AG10803 (cell line): ENCODE data around the gene SUMF1.

Source experiments
- DNase-seq: peaks from one replicate; pipeline ENCODE4 v3.0.0; 2010; ENCODE audit warnings: low read depth
- H3K4me3 ChIP-seq: 2 replicates; pipeline ENCODE4 v1.5.1; 2011; ENCODE audit warnings: mild to moderate bottlenecking, low read length, control low read depth
- TF ChIP-seq, protein P1 (sequence below): conservative IDR thresholded peaks from 2 replicates; pipeline ENCODE4 v1.5.1; 2011; ENCODE audit warnings: mild to moderate bottlenecking, low read length, control low read depth, inconsistent platforms

SUMF1 gene

DNA sequence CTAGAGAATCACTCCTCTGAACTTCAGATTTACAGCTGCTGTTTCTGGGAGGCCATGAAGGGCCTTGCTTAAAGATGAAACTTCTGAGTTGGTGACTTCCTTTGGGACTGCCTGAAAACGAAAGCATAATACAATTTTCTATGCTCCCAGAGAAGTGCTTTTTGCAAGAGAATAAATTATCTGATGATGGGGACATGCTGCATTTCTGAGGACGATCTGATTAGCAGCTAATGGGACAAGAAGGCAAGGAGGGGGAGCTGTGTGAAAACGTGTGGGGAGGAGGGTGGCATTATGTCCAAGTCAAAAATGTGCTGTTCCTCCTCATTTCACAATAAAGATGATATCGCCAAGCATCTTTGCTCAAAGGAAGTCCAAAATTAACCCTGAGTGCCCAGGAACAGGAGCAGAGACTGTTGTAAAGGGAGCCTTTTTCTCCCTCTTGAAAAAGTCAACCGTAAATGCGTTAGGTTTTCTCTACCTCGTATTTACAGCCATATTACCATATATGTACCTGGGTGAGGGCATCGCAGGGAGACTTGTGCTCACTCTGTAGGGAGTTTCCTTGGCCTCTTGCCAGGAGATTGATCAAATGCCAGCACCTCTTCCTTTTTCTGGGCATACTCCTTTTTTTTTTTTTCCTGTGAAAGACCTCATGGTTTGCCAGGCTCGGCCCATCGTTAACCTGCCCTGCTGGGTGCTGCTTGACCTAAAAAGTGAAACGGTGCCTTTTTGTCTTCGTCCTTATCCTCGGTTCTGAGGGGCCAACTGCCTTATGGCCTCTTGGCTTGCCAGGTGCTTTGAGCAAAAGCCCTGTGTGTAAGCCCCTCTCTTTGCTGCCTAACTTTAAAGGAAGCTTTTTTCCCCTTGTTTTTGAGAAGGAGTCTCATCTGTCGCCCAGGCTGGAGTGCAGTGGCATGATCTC, 37.5 kb upstream of the SUMF1 start:
- H3K4me3 ChIP-seq: no peak overlapping the region
- TF ChIP-seq, protein P1, sequence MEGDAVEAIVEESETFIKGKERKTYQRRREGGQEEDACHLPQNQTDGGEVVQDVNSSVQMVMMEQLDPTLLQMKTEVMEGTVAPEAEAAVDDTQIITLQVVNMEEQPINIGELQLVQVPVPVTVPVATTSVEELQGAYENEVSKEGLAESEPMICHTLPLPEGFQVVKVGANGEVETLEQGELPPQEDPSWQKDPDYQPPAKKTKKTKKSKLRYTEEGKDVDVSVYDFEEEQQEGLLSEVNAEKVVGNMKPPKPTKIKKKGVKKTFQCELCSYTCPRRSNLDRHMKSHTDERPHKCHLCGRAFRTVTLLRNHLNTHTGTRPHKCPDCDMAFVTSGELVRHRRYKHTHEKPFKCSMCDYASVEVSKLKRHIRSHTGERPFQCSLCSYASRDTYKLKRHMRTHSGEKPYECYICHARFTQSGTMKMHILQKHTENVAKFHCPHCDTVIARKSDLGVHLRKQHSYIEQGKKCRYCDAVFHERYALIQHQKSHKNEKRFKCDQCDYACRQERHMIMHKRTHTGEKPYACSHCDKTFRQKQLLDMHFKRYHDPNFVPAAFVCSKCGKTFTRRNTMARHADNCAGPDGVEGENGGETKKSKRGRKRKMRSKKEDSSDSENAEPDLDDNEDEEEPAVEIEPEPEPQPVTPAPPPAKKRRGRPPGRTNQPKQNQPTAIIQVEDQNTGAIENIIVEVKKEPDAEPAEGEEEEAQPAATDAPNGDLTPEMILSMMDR: no peak

DNA sequence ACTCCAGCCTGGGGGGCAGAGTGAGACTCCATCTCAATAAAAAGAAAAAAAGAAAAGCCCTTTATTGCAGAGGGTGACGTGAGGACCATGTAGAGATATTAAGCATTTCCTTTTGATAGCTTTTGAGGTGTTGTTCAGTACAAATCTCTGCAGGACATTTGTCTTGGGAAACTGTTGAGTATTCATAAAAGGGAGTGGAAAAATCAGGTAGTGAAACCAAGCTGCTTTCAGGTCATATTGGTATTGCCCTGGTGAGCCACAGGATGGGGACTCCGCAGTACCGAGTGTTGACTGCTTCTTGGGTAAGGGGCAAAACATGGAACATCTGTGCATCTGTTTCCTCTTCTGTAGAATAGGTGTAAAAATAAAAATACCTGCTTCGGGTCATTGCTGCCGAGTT, 36.0 kb upstream of the SUMF1 start:
- TF ChIP-seq, protein P1: no peak
- H3K4me3 ChIP-seq: no peak overlapping the region
- no peak for DNase-seq

More for the DNA sequence above, 37.5 kb upstream of the SUMF1 start:
- DNase-seq: no peak

DNA sequence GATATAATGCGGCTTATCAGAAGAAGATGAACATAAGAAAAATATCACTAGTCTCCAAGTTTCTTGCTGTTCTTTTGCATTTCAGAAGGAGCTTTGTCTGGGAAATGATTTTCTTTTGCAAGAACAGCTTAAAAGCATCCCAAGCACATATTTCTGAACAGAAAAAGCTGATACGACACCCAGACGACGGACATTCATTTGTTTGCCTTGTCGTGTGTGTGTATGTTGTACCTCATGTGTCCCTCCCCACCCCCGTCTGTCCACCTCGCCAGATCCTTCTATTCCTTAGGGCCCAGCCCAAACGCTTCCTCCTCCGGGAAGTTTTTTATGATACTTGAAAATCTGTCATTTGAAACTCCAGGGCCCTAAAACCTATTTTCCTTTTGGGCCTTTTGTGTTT, 34.9 kb upstream of the SUMF1 start:
- no peak for DNase-seq
- TF ChIP-seq, protein P1: no peak
- H3K4me3 ChIP-seq: no peak overlapping the region

DNA sequence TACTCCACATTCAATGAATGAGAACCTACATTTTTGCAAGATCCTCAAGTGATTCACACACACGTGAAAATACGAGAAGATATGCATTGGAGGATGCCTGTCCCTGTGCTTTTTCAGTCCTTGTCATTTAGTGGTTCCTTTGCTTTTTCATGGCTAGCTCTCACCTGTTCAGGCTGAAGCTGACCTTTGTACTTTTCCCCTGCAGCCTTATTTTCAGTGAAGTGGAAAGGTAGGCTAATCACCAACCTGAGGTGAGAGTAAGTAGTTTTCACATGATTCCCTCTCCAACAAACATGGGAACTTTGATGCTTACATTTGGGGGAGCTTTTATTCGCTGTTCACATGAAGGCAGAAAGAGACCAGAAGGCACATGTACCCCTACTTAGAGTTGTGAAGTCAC, 34.4 kb upstream of the SUMF1 start:
- H3K4me3 ChIP-seq: no peak overlapping the region
- no peak for DNase-seq
- TF ChIP-seq, protein P1: no peak

DNA sequence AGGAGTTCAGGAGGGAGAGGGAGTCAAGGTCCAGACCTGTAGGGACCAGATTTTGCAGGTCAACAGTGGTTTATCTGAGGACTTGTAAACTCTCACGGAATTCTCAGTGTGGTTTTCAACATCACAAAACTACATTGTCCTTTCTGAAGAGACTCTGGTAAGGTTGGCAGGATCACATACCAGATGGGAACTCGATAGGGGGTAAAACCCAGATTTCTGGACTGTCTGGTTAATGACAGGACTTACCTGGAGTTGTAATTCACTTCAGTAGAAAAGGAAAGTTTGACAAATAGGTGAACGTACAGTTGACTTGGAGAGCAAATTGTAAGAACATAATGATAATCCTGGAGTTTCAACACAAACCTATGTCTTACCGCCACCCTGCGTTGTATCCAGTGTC, 31.4 kb upstream of the SUMF1 start:
- H3K4me3 ChIP-seq: no peak overlapping the region
- no peak for DNase-seq
- TF ChIP-seq, protein P1: no peak

DNA sequence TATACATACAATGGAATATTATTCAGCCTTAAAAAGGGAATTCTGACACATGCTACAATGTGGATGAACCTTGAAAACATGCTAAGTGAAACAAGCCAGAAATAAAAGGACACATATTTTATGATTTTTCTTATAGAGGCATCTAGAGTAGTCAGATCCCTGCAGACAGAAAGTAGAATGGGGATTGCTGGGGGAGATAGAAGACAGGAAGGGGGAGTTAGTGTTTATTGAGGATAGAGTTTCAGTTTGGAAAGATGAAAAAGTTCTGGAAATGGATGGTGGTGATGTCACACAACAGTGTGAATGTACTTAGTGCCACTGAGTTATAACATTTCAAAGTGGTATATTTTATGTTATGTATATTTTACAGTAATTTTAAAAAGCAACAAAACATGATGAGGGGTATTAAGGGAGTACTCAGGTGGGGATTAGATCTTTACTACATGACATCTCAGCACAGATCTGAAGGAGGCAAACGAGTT, 30.8 kb upstream of the SUMF1 start:
- no peak for DNase-seq
- TF ChIP-seq, protein P1: no peak

More for the DNA sequence above, 30.8 kb upstream of the SUMF1 start:
- no peak overlapping the region for H3K4me3 ChIP-seq
